Epidermal melanocyte (primary cell): ENCODE data around the gene ADRB2.
"Not testable (repeated sequence)": the region's sequence is repeated elsewhere in the genome, so short reads cannot be mapped to it uniquely, and the experiment has no call there.

Experiments used
- DNase-seq: peaks from one replicate; pipeline ENCODE4 v3.0.0; 2011; ENCODE audit warnings: low spot score; ENCODE audit not compliant: insufficient read length

The ADRB2 gene

DNA sequence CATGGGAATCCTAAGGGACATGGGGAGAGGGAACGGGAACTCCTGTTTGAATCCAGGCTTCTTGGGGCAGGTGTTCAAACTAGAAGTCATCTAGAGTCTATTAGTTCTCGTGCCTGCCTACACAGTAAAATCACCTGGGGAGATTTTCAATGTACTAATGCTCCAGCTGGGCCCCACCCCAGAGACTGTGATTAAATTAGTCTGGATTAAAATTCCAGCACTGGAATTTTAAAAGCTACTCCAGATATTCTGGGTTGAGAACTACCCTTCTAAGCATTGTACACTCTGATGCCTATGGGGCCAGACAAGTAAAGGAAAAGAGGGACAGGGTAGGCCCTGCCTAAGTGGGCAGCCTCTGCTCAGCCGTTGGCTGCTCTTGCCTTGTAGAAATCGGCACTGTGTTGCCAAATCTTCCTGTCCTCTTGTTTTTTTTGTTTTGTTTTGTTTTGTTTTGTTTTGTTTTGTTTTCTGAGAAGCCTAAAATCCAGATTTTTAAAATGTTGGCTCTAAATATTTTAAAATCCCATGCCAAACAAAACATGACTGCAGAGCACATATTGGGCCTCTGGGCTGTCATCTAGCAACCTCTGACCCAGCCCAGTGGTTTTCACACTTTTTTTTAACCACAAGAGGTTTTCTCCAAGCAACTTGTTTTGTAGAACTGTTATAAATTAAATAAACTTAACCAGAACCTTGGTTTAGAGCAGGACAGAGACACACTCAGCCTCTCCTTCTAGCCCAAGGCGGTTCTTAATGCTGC is 29.0 kb downstream of the ADRB2 start:
- no peak for DNase-seq

DNA sequence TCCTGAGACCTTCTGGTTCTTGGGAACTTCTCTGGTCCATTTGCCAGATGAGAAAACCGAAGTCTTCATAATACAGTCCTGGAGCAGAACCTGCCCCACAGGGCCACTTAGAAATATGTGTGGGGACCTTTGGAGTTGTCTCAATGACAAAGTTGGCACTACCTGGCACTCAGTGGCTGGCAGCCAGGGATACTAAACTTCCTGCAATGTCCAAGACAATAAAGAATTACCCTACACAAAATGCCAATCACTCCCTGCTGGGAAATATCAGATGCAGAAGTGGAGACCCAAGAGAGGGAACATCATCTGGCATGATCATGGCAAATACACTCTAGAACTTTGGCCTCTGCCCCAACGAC is 29.6 kb downstream of the ADRB2 start:
- no peak for DNase-seq

DNA sequence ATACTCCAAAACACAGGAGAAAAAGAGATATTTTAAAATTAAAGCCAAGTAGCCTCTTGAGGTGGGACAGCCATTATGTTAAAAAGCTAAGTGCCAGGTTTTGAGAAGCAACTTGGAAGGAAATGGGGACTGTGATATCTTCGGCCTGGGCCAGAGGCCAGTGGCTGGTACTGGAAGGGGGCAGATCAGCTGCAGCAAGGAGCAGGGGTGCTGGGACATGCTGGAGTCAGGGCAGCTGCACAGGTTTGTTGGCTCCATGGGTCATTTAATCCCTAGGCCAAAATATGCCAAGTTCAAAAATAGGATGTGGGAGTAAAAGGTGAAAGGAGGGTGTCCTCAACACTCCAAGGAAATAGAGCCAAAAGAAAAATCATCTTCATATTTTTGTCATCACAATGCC is 30.0 kb downstream of the ADRB2 start:
- no peak for DNase-seq

DNA sequence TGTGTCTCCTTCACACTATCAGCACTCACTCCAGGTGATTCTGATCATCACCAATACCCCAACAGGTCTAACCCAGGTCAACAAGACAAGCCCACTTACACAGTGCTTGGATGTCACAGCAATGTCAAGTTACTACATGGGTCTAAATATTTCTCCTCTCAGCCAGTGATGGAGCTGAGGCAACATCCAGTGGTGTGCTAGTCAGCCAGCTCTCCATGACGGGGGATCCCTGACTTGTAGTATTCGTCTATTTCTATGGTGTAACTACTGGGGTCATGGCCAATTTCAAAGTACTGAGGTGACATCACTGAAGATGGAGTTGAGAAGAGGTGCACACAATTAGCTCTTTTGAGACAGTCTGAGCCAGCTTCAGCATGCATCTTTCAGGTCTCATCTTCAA is 31.1 kb downstream of the ADRB2 start:
- no peak for DNase-seq

DNA sequence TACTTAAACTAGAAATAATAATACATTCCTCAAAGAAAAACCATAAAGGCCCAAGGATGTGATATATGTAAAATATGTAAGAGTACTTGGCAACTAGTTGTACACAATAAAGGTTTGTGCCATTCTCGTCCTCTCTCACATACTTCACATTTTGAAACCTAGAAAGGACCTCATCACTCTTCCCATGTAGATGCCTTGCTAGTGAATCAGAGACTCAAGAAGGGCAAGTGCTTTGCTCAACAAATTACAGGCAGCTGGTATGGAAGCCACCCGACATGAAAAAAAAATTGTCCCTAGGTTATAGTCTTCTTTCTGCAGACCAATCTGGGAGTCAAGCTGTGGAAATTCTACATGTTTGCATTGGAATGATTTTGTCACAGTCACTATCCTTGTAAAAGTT is 31.7 kb downstream of the ADRB2 start:
- DNase-seq: no peak

DNA sequence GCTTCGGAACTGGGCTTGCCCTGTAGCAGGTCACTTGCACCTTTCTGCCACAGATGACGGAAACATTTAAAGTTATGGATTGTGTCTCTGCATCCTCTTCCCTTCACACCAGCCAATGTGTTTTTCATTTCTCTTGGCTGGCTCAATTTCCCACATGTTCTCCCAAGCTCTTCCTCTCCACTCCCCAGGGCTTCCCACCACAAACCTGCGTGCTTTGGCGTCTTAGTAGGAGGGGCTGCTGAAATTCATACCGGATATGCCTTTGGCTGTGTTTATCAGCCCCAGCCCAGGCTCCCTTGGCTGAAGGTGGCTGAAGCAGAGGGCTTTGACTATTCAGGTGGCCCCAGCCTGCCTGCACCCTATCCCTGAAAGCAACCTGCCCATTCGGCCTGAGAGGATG is 32.1 kb downstream of the ADRB2 start:
- DNase-seq: no peak

DNA sequence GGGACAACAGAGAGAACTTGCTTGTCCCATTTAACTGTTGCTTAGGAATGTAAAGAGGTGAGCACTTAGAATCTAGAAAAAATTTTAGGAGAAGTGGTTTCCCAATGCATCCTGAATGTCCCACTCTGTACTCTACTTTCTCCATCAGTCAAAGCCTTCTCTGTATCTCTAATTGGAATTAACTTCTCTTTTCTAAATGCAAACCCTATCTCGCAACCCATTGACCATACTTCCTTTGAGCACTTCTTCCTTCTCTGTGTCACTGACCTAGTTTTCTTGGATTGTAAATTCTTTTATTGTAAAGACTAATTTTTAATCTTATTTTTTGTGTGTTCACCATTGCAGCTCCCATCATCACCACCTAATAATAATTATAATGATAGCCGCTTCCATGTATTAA is 33.3 kb downstream of the ADRB2 start:
- no peak for DNase-seq

DNA sequence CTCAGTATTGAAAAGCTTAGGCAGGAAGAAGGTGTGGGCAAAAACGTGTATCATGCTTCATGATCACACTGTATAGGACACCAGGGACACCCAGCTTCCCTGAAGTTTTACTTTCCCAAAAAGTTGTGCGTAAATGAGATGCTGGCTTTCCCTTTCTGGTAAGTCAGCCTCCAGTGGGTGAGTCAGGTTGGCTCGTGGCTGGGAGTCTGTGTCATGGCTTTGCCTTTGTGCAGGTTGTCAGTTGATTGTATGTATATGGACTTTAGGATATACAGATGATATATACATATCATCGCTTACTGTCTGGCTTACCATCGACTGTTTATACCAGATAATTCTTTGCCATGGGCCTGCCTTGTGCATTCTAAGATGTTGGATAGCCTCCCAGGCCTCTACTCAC is 34.2 kb downstream of the ADRB2 start:
- no peak for DNase-seq

DNA sequence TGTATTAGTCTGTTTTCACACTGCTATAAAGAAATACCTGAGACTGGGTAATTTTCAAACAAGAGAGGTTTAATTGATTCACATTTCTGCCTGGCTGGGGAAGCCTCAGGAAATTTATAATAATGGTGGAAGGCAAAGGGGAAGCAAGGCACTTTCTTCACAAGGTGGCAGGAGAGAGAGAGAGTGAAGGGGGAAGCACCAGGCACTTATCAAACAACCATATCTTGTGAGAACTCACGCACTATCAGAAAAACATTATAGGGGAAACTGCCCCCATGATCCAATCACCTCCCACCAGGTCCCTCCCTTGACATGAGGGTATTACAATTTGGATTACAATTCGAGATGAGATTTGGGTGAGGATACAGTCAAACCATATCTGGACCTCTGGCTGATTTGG is 34.7 kb downstream of the ADRB2 start:
- no peak for DNase-seq

DNA sequence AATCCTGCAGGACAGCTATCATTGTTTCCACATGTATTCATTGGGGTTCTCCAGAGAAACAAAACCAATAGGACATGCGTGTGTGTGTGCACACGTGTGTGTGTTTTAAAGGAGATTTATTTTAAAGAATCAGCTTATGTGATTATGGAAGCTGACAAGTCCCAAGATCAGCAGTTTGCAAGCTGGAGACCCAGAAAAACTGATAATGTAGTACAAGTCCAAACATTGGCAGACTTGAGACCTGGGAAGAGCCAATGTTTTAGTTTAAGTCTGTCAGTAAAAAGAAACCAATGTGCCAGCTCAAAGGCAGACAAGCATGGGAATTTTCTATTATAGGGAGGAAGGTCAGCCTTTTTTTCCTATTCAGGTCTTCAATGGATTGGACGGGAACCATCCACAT is 35.3 kb downstream of the ADRB2 start:
- no peak for DNase-seq

DNA sequence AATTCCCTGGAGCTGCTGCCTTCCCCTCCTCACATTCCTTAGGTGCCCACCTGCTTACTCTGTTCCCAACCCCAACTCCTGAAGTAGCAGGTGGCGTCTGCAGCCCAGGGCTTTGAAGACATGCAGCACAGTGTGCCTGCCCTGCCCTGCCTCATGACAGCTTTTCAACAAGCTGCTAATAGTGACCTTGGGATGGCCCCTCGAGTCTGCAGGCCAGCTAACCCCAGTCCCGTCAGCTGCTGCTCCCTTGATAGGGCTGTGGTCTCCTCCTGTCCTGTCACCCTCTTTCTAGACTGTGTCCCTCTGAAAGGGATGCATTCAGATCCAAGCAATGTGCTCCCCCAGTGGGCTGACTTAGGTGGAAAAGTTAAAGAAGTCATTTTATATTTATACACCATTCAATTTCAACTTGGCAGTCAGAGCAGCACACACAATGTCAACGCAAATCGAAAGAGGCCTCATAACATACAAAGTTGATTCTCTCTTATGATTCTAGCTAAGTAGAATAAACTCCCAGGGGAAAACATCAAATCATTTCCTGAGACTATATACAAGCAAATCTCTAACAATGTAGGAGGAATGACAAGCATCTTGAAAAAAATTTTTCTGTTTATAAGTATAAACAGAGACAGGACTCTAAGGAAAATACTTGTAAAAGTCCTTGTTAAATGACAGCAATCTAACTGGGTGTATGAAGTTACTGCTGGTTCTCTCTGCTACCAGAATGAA is 37.9 kb downstream of the ADRB2 start:
- no peak for DNase-seq

DNA sequence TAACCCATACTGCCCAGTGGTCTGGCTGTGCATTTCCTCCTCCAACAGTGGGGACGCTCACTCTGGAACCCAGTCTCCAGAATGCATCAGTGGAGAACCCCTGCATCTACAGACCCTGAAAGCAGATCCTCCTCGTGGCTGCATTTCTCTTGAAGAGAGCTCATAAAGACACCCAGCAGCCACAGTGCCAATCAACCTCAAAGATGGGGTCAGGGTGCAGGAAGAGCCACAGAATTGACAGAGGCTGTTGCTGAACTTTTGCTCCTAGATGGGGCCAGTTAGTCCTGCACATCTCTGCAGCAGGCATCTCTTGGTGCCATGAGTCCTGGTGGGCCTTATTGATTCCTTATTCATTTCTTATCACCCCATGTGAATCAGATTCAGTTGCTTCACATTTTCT is 39.6 kb downstream of the ADRB2 start:
- DNase-seq: no peak

DNA sequence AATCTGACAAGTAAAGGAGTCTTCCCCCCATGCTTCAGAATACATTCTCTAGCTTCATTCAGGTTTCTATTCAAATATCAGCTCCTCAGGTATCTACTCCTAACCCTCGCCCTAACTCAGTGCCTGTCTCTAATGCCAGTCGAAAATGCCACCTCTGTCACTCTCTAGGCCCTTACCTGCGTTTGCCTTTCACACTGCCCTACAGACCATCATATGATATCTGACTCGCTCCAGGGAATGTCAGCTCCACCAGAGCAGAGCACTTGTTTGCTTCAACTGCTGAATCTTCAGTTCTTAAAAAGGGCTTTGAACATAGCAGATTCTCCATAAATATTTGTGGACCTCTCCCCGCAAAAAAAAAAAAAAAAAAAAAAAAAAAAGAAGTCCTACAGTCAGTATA is 46.7 kb downstream of the ADRB2 start:
- no peak for DNase-seq

DNA sequence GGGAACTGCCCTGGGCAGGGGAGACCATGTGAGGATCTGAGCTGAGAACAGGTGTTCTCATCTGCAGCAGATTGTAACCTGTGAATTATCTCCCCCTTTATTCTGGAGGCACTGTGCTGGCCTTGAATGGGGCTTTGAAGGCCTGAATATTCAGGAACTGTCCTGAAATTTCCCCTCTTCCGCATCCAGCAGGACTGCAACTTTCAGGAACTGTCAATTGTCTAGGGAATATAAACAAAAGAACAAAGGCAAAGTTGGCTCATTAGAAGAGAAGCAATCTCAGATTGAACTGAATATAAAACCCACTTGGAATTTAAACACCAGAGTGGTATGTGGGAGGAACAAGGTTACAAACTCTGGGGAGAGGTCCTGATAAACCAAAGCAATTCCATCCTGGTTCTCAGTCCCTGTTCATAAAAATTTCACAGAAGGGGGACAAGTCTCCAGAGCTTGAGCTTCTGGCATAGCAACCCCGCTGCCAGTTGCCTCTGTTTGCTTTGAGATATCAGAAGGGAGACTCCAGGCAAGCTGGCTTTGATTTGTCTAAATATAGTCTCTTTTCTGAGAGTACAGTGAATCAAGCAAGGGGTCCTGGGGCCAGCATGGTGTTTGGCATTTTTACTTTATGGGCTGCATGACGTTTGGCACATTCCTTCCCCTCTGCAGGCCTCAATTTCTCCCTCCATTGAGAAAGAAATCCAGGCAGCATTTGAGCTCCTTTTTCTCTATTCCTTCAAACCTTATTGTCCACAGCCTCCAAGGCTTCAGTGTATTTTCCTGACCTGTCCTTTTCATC is 47.5 kb downstream of the ADRB2 start:
- DNase-seq: no peak

DNA sequence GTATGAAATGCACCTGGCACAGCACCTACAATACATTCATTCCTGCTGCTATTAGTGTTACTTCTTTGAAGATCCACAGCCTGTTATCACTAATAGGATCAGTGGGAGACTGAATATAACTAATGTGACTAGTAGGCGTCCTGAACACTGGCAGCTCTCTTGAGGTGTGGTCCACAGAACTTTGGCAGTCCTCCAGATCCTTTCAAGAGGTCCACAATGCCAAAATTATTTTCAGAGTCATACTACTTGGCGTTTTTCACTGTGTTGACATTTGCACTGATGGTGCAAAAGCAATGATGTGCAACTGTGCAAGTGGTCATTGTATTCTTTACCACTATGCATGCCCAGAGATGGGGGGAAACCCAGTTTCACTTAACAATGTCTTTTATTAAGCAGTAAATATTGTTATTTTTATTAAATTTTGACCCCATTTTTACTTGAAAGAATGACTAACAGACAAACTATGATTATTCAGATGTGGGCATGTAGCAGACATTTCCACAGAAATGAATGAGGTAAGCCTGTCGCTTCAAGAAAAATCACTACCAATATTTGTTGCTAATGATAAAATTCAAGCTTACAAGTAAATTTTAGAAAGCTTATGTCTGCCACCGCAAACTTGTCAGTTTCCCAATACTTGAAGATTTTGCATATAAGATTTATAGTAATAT is 48.9 kb downstream of the ADRB2 start:
- no peak for DNase-seq

DNA sequence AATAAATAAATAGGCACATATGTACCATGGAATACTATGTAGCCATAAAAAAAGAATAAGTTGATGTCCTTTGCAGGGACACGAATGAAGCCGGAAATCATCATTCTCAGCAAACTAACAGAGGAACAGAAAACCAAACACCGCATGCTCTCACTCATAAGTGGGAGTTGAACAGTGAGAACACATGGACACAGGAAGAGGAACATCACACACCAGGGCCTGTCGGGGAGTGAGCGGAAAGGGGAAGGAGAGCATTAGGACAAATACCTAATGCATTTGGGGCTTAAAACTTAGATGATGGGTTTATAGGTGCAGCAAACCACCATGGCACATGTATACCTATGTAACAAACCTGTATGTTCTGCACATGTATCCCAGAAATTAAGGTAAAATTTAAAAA is 51.0 kb downstream of the ADRB2 start:
- DNase-seq: not testable (repeated sequence)
